Measurements from ENCODE around the gene ZNF530. TPM values are rescaled to one million over a fixed set of nuclear protein-coding genes. Genes with fewer than 3 reads are reported as not detected.

ZNF530 gene
- total RNA-seq: 3.6 and 6.9 TPM in 2 replicates

GRCh38 chr19:57599761-57600383 is at the start of gene ZNF530:
ZNF530 (plus strand) TSS chr19:57599885; CDS start chr19:57604346, 4,461 bp downstream.

GRCh38 chr19:57559404-57560025 is 40.2 kb upstream of the ZNF530 start, which contains the start of gene ZNF550:
ZNF550 (minus strand) TSS chr19:57559863; CDS start chr19:57559682, 181 bp downstream.

GRCh38 chr19:57578487-57579205 is 21.0 kb upstream of the ZNF530 start, which contains the start of gene ZNF416:
ZNF416 (minus strand) TSS chr19:57578911; CDS start chr19:57578704, 207 bp downstream.

GRCh38 chr19:57583521-57584416 is 15.9 kb upstream of the ZNF530 start, which contains the start of gene ZIK1:
ZIK1 (plus strand) TSS chr19:57584145; CDS start chr19:57584357, 212 bp downstream.

GRCh38 chr19:57613941-57614743 is 14.5 kb downstream of the ZNF530 start, which contains the start of gene ZNF134:
ZNF134 (plus strand) TSS chr19:57614242; CDS start chr19:57619469, 5,227 bp downstream.

GRCh38 chr19:57632987-57633831 is 33.5 kb downstream of the ZNF530 start, which contains the start of gene ZNF211:
ZNF211 (plus strand) TSS chr19:57633168; CDS start chr19:57633347, 179 bp downstream.

Other genes starting within 250 kb of the ZNF530 start
- 8.5 and 9.0 TPM in 2 replicates for gene ZNF304, start 248.6 kb upstream of the ZNF530 start, total RNA-seq
- 9.1 and 10.1 TPM in 2 replicates for gene TRAPPC2B, start 236.3 kb upstream of the ZNF530 start, total RNA-seq
- 1.6 and 2.9 TPM in 2 replicates for gene ZNF547, start 236.3 kb upstream of the ZNF530 start, total RNA-seq
- 14.2 and 16.3 TPM in 2 replicates for gene ZNF548, start 210.0 kb upstream of the ZNF530 start, total RNA-seq
- 11.4 and 14.3 TPM in 2 replicates for gene ZNF17, start 188.7 kb upstream of the ZNF530 start, total RNA-seq
- 7.2 and 12.2 TPM in 2 replicates for gene ZNF749, start 164.6 kb upstream of the ZNF530 start, total RNA-seq
- gene VN1R1, start 142.7 kb upstream of the ZNF530 start, total RNA-seq: 0.98 and 1.1 TPM in 2 replicates
- gene ZNF772, start 122.3 kb upstream of the ZNF530 start, total RNA-seq: 14.4 and 22.7 TPM in 2 replicates
- gene ZNF419, start 112.1 kb upstream of the ZNF530 start, total RNA-seq: 11.1 and 13.5 TPM in 2 replicates
- 13.0 and 15.0 TPM in 2 replicates for gene ZNF773, start 99.9 kb upstream of the ZNF530 start, total RNA-seq
- 4.2 and 4.6 TPM in 2 replicates for gene ZNF549, start 72.5 kb upstream of the ZNF530 start, total RNA-seq
- 4.6 and 6.2 TPM in 2 replicates for gene ZNF550, start 40.0 kb upstream of the ZNF530 start, total RNA-seq
- gene ZNF416, start 21.0 kb upstream of the ZNF530 start, total RNA-seq: 6.2 and 6.8 TPM in 2 replicates
- 4.6 and 5.7 TPM in 2 replicates for gene ZIK1, start 15.7 kb upstream of the ZNF530 start, total RNA-seq
- gene ZNF134, start 14.4 kb downstream of the ZNF530 start, total RNA-seq: 19.3 and 21.5 TPM in 2 replicates
- 7.5 and 9.3 TPM in 2 replicates for gene ZNF211, start 33.3 kb downstream of the ZNF530 start, total RNA-seq
- gene ZSCAN4, start 69.0 kb downstream of the ZNF530 start, total RNA-seq: under 0.01 and 0.10 TPM in 2 replicates
- gene ZNF551, start 82.1 kb downstream of the ZNF530 start, total RNA-seq: 13.4 and 14.4 TPM in 2 replicates
- 0.33 and 3.7 TPM in 2 replicates for gene ZNF154, start 109.3 kb downstream of the ZNF530 start, total RNA-seq
- gene ZNF671, start 127.7 kb downstream of the ZNF530 start, total RNA-seq: 4.6 and 8.3 TPM in 2 replicates
- gene ZNF776, start 146.9 kb downstream of the ZNF530 start, total RNA-seq: 14.9 and 15.7 TPM in 2 replicates
- gene ZNF586, start 169.8 kb downstream of the ZNF530 start, total RNA-seq: 15.0 and 17.6 TPM in 2 replicates
- gene ZNF552, start 215.0 kb downstream of the ZNF530 start, total RNA-seq: 5.6 and 8.9 TPM in 2 replicates
- gene ZNF587B, start 230.4 kb downstream of the ZNF530 start, total RNA-seq: 22.5 and 25.3 TPM in 2 replicates
- 30.1 and 46.1 TPM in 2 replicates for gene ZNF587, start 250.0 kb downstream of the ZNF530 start, total RNA-seq

Data from vein endothelial cell (primary cell).